ENCODE results near the gene ELMO1. TPM values are rescaled to one million over a fixed set of nuclear protein-coding genes. Genes with fewer than 3 reads are reported as not detected.
"Not testable (repeated sequence)": the region's sequence is repeated elsewhere in the genome, so short reads cannot be mapped to it uniquely, and the experiment has no call there.

ELMO1 gene
- total and polyA plus RNA-seq, 2 experiments from 2014 or later: 6.5 to 24.9 TPM

DNA sequence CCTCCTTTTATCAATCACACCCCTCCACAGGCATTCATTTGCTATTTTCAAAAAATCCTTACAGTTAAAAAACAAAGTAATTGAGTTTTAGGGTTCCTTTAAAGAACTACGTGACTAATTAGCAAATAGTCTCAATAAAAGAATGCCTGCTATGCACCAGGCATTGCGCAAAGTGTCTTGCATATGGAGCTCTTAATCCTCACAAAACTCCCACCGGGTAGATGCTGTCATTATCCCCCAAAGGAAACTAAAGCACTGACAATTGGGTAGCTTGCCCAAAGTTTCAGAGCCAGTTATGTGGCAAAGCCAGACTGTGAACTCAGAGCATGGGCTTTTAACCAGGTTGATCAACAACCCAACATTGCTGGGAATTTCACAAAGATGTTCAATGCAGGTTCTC is 305.7 kb downstream of the ELMO1 start:
- H3K36me3 ChIP-seq (ENCODE audit: insufficient read depth): no peaks in the 10 kb centered on the region
- H3K79me2 ChIP-seq (replicated peaks; ENCODE audit: insufficient read depth): no peaks in the 10 kb centered on the region
- Mint-ChIP-seq H3K9me3 (peaks cover 33% of the 10 kb centered on the region), H3K4me3 (no peak overlapping the region), H3K36me3 (ENCODE audit: low read depth) (peaks cover 21% of the 10 kb centered on the region), H3K27me3 (ENCODE audit: insufficient read depth, low read depth, poor library complexity) (peaks cover 2% of the 10 kb centered on the region), H3K27ac (no peak overlapping the region), H3K4me1 (peaks cover 13% of the 10 kb centered on the region)
- no peaks in the 10 kb centered on the region for H3F3A ChIP-seq (replicated peaks; ENCODE audit: low read depth)
- no peak overlapping the region for H3K4me3 ChIP-seq
- no peaks in the 10 kb centered on the region for H3K4me1 ChIP-seq (ENCODE audit: insufficient read depth)
- no peak overlapping the region for H3K27ac ChIP-seq (ENCODE audit: low read depth)
- H3K27me3 ChIP-seq (ENCODE audit: insufficient read depth): no peaks in the 10 kb centered on the region
- no peaks in the 10 kb centered on the region for H4K20me1 ChIP-seq (replicated peaks; ENCODE audit: insufficient read depth)
- TF ChIP-seq POLR2AphosphoS5 (IDR thresholded peaks at IDR 0.05; ENCODE audit: low read depth) (no peak), JUNB (IDR thresholded peaks at IDR 0.05; ENCODE audit: unreplicated experiment) (no peak), ZNF114 (CRISPR knock-in tag; IDR thresholded peaks at IDR 0.05) (no peak), ZNF331 (CRISPR knock-in tag; IDR thresholded peaks at IDR 0.05; ENCODE audit: low read depth) (no peak), EZH2phosphoT487 (IDR thresholded peaks at IDR 0.05; ENCODE audit: unreplicated experiment) (no peak), EZH2 (IDR thresholded peaks at IDR 0.05; ENCODE audit: low read depth, unreplicated experiment) (no peak), STAT1 (IDR thresholded peaks at IDR 0.05; ENCODE audit: unreplicated experiment) (no peak)
- TF ChIP-seq, protein P1, sequence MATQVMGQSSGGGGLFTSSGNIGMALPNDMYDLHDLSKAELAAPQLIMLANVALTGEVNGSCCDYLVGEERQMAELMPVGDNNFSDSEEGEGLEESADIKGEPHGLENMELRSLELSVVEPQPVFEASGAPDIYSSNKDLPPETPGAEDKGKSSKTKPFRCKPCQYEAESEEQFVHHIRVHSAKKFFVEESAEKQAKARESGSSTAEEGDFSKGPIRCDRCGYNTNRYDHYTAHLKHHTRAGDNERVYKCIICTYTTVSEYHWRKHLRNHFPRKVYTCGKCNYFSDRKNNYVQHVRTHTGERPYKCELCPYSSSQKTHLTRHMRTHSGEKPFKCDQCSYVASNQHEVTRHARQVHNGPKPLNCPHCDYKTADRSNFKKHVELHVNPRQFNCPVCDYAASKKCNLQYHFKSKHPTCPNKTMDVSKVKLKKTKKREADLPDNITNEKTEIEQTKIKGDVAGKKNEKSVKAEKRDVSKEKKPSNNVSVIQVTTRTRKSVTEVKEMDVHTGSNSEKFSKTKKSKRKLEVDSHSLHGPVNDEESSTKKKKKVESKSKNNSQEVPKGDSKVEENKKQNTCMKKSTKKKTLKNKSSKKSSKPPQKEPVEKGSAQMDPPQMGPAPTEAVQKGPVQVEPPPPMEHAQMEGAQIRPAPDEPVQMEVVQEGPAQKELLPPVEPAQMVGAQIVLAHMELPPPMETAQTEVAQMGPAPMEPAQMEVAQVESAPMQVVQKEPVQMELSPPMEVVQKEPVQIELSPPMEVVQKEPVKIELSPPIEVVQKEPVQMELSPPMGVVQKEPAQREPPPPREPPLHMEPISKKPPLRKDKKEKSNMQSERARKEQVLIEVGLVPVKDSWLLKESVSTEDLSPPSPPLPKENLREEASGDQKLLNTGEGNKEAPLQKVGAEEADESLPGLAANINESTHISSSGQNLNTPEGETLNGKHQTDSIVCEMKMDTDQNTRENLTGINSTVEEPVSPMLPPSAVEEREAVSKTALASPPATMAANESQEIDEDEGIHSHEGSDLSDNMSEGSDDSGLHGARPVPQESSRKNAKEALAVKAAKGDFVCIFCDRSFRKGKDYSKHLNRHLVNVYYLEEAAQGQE (IDR thresholded peaks at IDR 0.05; ENCODE audit: unreplicated experiment): no peak
- H3K4me2 ChIP-seq: 0 out of 2 replicates have a peak overlapping the region, but pooled peaks have one; percentile 12
- ATAC-seq: no peak
- H2AFZ ChIP-seq: no peak overlapping the region
- DNase-seq (ENCODE audit: low spot score): no peak
- H3K9me2 ChIP-seq (ENCODE audit: insufficient read depth): no peaks in the 10 kb centered on the region

DNA sequence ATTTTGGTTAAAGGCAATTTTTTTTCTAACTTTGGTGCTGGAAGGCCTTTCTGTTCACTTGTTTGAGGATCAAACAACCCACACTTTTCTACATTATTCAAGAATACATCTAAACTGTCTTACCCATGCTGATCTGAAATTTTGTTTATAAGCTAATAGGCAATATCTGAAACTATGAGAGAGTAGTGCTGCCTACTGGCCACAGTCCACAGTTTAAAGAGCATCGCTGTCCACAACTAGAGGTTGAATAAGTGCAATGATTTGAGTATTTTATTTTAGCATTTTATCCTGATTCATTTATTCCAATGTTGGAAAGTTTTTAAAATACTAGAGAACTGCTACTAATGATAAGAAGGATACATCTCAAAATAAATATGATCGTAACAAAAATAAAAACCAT is 306.9 kb downstream of the ELMO1 start:
- no peak overlapping the region for H3K4me2 ChIP-seq
- no peaks in the 10 kb centered on the region for H3K27me3 ChIP-seq (ENCODE audit: insufficient read depth)
- no peak overlapping the region for H2AFZ ChIP-seq
- no peaks in the 10 kb centered on the region for H3K4me1 ChIP-seq (ENCODE audit: insufficient read depth)
- H3K9me2 ChIP-seq (ENCODE audit: insufficient read depth): no peaks in the 10 kb centered on the region
- ATAC-seq (no peak), DNase-seq (ENCODE audit: low spot score) (no peak)
- no peaks in the 10 kb centered on the region for H3K79me2 ChIP-seq (replicated peaks; ENCODE audit: insufficient read depth)
- no peak overlapping the region for H3K27ac ChIP-seq (ENCODE audit: low read depth)
- TF ChIP-seq, protein P1 (IDR thresholded peaks at IDR 0.05; ENCODE audit: unreplicated experiment): no peak
- TF ChIP-seq ZNF114 (CRISPR knock-in tag; IDR thresholded peaks at IDR 0.05) (no peak), NANOG (IDR thresholded peaks at IDR 0.05; ENCODE audit: borderline replicate concordance) (no peak), STAT1 (IDR thresholded peaks at IDR 0.05; ENCODE audit: unreplicated experiment) (no peak)
- TF ChIP-seq, protein P2, sequence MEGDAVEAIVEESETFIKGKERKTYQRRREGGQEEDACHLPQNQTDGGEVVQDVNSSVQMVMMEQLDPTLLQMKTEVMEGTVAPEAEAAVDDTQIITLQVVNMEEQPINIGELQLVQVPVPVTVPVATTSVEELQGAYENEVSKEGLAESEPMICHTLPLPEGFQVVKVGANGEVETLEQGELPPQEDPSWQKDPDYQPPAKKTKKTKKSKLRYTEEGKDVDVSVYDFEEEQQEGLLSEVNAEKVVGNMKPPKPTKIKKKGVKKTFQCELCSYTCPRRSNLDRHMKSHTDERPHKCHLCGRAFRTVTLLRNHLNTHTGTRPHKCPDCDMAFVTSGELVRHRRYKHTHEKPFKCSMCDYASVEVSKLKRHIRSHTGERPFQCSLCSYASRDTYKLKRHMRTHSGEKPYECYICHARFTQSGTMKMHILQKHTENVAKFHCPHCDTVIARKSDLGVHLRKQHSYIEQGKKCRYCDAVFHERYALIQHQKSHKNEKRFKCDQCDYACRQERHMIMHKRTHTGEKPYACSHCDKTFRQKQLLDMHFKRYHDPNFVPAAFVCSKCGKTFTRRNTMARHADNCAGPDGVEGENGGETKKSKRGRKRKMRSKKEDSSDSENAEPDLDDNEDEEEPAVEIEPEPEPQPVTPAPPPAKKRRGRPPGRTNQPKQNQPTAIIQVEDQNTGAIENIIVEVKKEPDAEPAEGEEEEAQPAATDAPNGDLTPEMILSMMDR (conservative IDR thresholded peaks at IDR 0.05; ENCODE audit: low read depth in 2 of 2): no peak
- no peaks in the 10 kb centered on the region for H4K20me1 ChIP-seq (replicated peaks; ENCODE audit: insufficient read depth)
- Mint-ChIP-seq H3K9me3 (peaks cover 36% of the 10 kb centered on the region), H3K4me1 (peaks cover 13% of the 10 kb centered on the region), H3K4me3 (no peak overlapping the region), H3K36me3 (ENCODE audit: low read depth) (peaks cover 21% of the 10 kb centered on the region), H3K27me3 (ENCODE audit: insufficient read depth, low read depth, poor library complexity) (peaks cover 2% of the 10 kb centered on the region), H3K27ac (no peak overlapping the region)
- no peak overlapping the region for H3K4me3 ChIP-seq
- H3F3A ChIP-seq (replicated peaks; ENCODE audit: low read depth): no peaks in the 10 kb centered on the region
- H3K36me3 ChIP-seq (ENCODE audit: insufficient read depth): no peaks in the 10 kb centered on the region

DNA sequence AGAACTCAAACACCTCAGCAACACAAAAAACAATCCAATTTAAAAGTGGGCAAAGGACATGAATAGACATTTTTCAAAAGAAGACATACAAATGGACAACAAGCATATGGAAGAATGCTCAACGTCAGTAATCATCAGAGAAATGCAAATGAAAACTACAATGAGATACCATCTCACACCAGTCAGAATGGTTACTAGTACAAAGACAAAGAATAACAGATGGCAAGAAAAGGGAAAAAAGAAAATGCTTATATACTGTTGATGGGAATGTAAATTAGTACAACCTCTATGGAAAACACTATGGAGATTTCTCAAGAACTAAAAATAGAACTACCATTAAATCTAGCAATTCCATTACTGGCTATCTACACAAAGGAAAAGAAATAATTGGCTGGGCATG is 314.8 kb downstream of the ELMO1 start:
- not testable (repeated sequence) for DNase-seq (ENCODE audit: low spot score); H3K4me1 Mint-ChIP-seq; H3K27ac Mint-ChIP-seq; H3F3A ChIP-seq (replicated peaks; ENCODE audit: low read depth); H3K4me1 ChIP-seq (ENCODE audit: insufficient read depth); H3K36me3 Mint-ChIP-seq (ENCODE audit: low read depth); H3K4me2 ChIP-seq; H3K79me2 ChIP-seq (replicated peaks; ENCODE audit: insufficient read depth); H3K36me3 ChIP-seq (ENCODE audit: insufficient read depth); H3K27ac ChIP-seq (ENCODE audit: low read depth); H3K4me3 Mint-ChIP-seq; H3K27me3 ChIP-seq (ENCODE audit: insufficient read depth); H3K27me3 Mint-ChIP-seq (ENCODE audit: insufficient read depth, low read depth, poor library complexity); ATAC-seq; H3K4me3 ChIP-seq; H2AFZ ChIP-seq; H4K20me1 ChIP-seq (replicated peaks; ENCODE audit: insufficient read depth)
- peaks cover 13% of the 10 kb centered on the region for H3K9me3 Mint-ChIP-seq
- H3K9me2 ChIP-seq (ENCODE audit: insufficient read depth): peaks cover 18% of the 10 kb centered on the region

Data from GM23338 (cell line).